BLaER1 treated with 17β-estradiol and CSF1 and Interleukin-3, amounts not matched to agents 10 nM and 100 nM (cell line): ENCODE data around the gene ESR2.

Experiments used
- H3K27ac ChIP-seq, 11 experiments: shearing (Covaris generic); formaldehyde crosslinking; 2 replicates each; pipeline ENCODE4 v1.8.1; 2022
- H3K27me3 ChIP-seq, 11 experiments: shearing (Covaris generic); formaldehyde crosslinking; 2 replicates each; pipeline ENCODE4 v1.8.1; 2022
- H3K36me3 ChIP-seq, 11 experiments: shearing (Covaris generic); formaldehyde crosslinking; 2 replicates each; pipeline ENCODE4 v1.8.1; 2022
- H3K4me1 ChIP-seq, 10 experiments: shearing (Covaris generic); formaldehyde crosslinking; 2 replicates each; pipeline ENCODE4 v1.8.1; 2022
- H3K4me2 ChIP-seq, 11 experiments: shearing (Covaris generic); formaldehyde crosslinking; 2 replicates each; pipeline ENCODE4 v1.8.1; 2022
- H3K4me3 ChIP-seq, 10 experiments: shearing (Covaris generic); formaldehyde crosslinking; 2 replicates each; pipeline ENCODE4 v1.8.1; 2022
- H3K9ac ChIP-seq, 11 experiments: shearing (Covaris generic); formaldehyde crosslinking; 2 replicates each; pipeline ENCODE4 v1.8.1; 2022
- H3K9me3 ChIP-seq, 11 experiments: shearing (Covaris generic); formaldehyde crosslinking; replicated peaks in 1 of 11; 2 replicates each; pipeline ENCODE4 v1.8.1; 2022
- H4K20me1 ChIP-seq, 11 experiments: shearing (Covaris generic); formaldehyde crosslinking; 2 replicates each; pipeline ENCODE4 v1.8.1; 2022
- Cebpa-rat ChIP-seq, 11 experiments: shearing (Covaris generic); IDR thresholded peaks; 2 replicates each; pipeline ENCODE4 v1.8.1; 2022

The ESR2 gene

GRCh38 chr14:64176330-64176729 lies 117.8 kb downstream of the ESR2 start:
- no peaks in the 10 kb centered on the region for H4K20me1 ChIP-seq
- H3K4me3 ChIP-seq, result no peak overlapping the region
- peaks cover under 1 to 86% (median 37%) of the 10 kb centered on the region in 11 experiments; a peak in 17 of 22 replicates for H3K36me3 ChIP-seq
- H3K4me1 ChIP-seq, result no peaks in the 10 kb centered on the region
- no peak for TF ChIP-seq Cebpa-rat (IDR thresholded peaks at IDR 0.05)
- no peaks in the 10 kb centered on the region for H3K27me3 ChIP-seq
- H3K9me3 ChIP-seq, result no peaks in the 10 kb centered on the region
- H3K4me2 ChIP-seq, result no peak overlapping the region
- H3K9ac ChIP-seq, result no peak overlapping the region
- no peak overlapping the region for H3K27ac ChIP-seq

GRCh38 chr14:64174922-64175782 lies 119.0 kb downstream of the ESR2 start:
- no peaks in the 10 kb centered on the region for H4K20me1 ChIP-seq
- H3K36me3 ChIP-seq, result peaks cover 4 to 86% (median 46%) of the 10 kb centered on the region in 11 experiments; a peak in 18 of 22 replicates
- H3K9ac ChIP-seq, result no peak overlapping the region
- TF ChIP-seq Cebpa-rat (IDR thresholded peaks at IDR 0.05), result no peak
- H3K4me1 ChIP-seq, result no peaks in the 10 kb centered on the region
- H3K27ac ChIP-seq, result no peak overlapping the region
- no peak overlapping the region for H3K4me3 ChIP-seq
- no peaks in the 10 kb centered on the region for H3K9me3 ChIP-seq
- no peak overlapping the region for H3K4me2 ChIP-seq
- no peaks in the 10 kb centered on the region for H3K27me3 ChIP-seq

GRCh38 chr14:64170181-64170580 lies 124.0 kb downstream of the ESR2 start:
- Histone ChIP-seq H3K27ac (no peak overlapping the region), H3K36me3 (peaks cover 13 to 96% (median 64%) of the 10 kb centered on the region in 11 experiments; a peak in 21 of 22 replicates), H3K4me1 (no peaks in the 10 kb centered on the region), H3K9ac (no peak overlapping the region), H3K4me2 (no peak overlapping the region), H4K20me1 (no peaks in the 10 kb centered on the region), H3K9me3 (no peaks in the 10 kb centered on the region), H3K27me3 (no peaks in the 10 kb centered on the region), H3K4me3 (no peak overlapping the region)
- TF ChIP-seq Cebpa-rat (IDR thresholded peaks at IDR 0.05), result no peak

- Histone ChIP-seq H3K9ac (no peak overlapping the region), H3K36me3 (peaks cover 7 to 77% (median 46%) of the 10 kb centered on the region in 11 experiments; a peak in 18 of 22 replicates)
- TF ChIP-seq Cebpa-rat (IDR thresholded peaks at IDR 0.05), result no peak
Observed at GRCh38 chr14:64159588-64159987, 134.6 kb downstream of the ESR2 start.

GRCh38 chr14:64158608-64159007 lies 135.6 kb downstream of the ESR2 start:
- H3K4me1 ChIP-seq, result no peaks in the 10 kb centered on the region
- no peaks in the 10 kb centered on the region for H4K20me1 ChIP-seq
- H3K9me3 ChIP-seq, result peaks cover 0 to 8% (median 5%) of the 10 kb centered on the region in 11 experiments; a peak in 9 of 22 replicates
- no peaks in the 10 kb centered on the region for H3K27me3 ChIP-seq
- no peak overlapping the region for H3K4me2 ChIP-seq
- no peak for TF ChIP-seq Cebpa-rat (IDR thresholded peaks at IDR 0.05)
- H3K36me3 ChIP-seq, result peaks cover 7 to 82% (median 53%) of the 10 kb centered on the region in 11 experiments; a peak in 18 of 22 replicates
- H3K9ac ChIP-seq, result no peak overlapping the region
- no peak overlapping the region for H3K4me3 ChIP-seq
- H3K27ac ChIP-seq, result no peak overlapping the region

More at GRCh38 chr14:64159588-64159987, 134.6 kb downstream of the ESR2 start:
- no peak overlapping the region for H3K4me2 ChIP-seq
- no peaks in the 10 kb centered on the region for H3K27me3 ChIP-seq
- H3K4me1 ChIP-seq, result no peaks in the 10 kb centered on the region
- H3K4me3 ChIP-seq, result no peak overlapping the region
- H3K9me3 ChIP-seq, result peaks cover 0 to 8% (median 5%) of the 10 kb centered on the region in 11 experiments; a peak in 9 of 22 replicates
- H4K20me1 ChIP-seq, result no peaks in the 10 kb centered on the region
- H3K27ac ChIP-seq, result no peak overlapping the region

- Histone ChIP-seq H3K4me3 (no peak overlapping the region), H3K9ac (no peak overlapping the region), H3K27ac (no peak overlapping the region), H3K36me3 (peaks cover 0 to 66% (median 41%) of the 10 kb centered on the region in 11 experiments; a peak in 19 of 22 replicates), H3K27me3 (no peaks in the 10 kb centered on the region), H3K9me3 (no peaks in the 10 kb centered on the region), H4K20me1 (no peaks in the 10 kb centered on the region), H3K4me2 (no peak overlapping the region), H3K4me1 (no peaks in the 10 kb centered on the region)
- TF ChIP-seq Cebpa-rat (IDR thresholded peaks at IDR 0.05), result no peak
Observed at GRCh38 chr14:64149921-64150320, 144.2 kb downstream of the ESR2 start.

GRCh38 chr14:64147126-64147790 lies 146.9 kb downstream of the ESR2 start:
- Histone ChIP-seq H3K4me2 (no peak overlapping the region), H3K9me3 (no peaks in the 10 kb centered on the region), H3K27ac (no peak overlapping the region), H3K4me3 (no peak overlapping the region), H3K9ac (no peak overlapping the region), H3K36me3 (peaks cover 8 to 67% (median 39%) of the 10 kb centered on the region in 11 experiments; a peak in 21 of 22 replicates), H3K27me3 (no peaks in the 10 kb centered on the region), H3K4me1 (no peaks in the 10 kb centered on the region), H4K20me1 (no peaks in the 10 kb centered on the region)
- no peak for TF ChIP-seq Cebpa-rat (IDR thresholded peaks at IDR 0.05)

GRCh38 chr14:64137657-64138290 lies 156.4 kb downstream of the ESR2 start:
- no peak for TF ChIP-seq Cebpa-rat (IDR thresholded peaks at IDR 0.05)
- Histone ChIP-seq H3K27ac (no peak overlapping the region), H3K9me3 (no peaks in the 10 kb centered on the region), H4K20me1 (no peaks in the 10 kb centered on the region; a peak in 1 of 22 replicates), H3K4me1 (no peaks in the 10 kb centered on the region), H3K27me3 (no peaks in the 10 kb centered on the region), H3K4me3 (no peak overlapping the region), H3K36me3 (peaks cover 18 to 77% (median 56%) of the 10 kb centered on the region in 11 experiments), H3K4me2 (no peak overlapping the region), H3K9ac (no peak overlapping the region)

- Histone ChIP-seq H3K4me1 (no peaks in the 10 kb centered on the region), H3K4me2 (no peak overlapping the region), H3K4me3 (no peak overlapping the region), H3K27ac (no peak overlapping the region), H3K36me3 (peaks cover 19 to 100% (median 84%) of the 10 kb centered on the region in 11 experiments), H3K9ac (no peak overlapping the region), H4K20me1 (no peaks in the 10 kb centered on the region), H3K9me3 (no peaks in the 10 kb centered on the region), H3K27me3 (no peaks in the 10 kb centered on the region)
- no peak for TF ChIP-seq Cebpa-rat (IDR thresholded peaks at IDR 0.05)
Observed at GRCh38 chr14:64126548-64126947, 167.6 kb downstream of the ESR2 start.
